HG03571 (cell line): ENCODE data around the gene TIA1.
"Not testable (repeated sequence)": the region's sequence is repeated elsewhere in the genome, so short reads cannot be mapped to it uniquely, and the experiment has no call there.

Source experiments
- ATAC-seq: cut with Tn5 transposase; IDR thresholded peaks from one replicate; pipeline ENCODE4 v1.9.1; 2021; ENCODE audit not compliant: unreplicated experiment

The TIA1 gene

GRCh38 chr2:70223305-70223704 is 25.1 kb downstream of the TIA1 start:
- ATAC-seq = not testable (repeated sequence)

DNA sequence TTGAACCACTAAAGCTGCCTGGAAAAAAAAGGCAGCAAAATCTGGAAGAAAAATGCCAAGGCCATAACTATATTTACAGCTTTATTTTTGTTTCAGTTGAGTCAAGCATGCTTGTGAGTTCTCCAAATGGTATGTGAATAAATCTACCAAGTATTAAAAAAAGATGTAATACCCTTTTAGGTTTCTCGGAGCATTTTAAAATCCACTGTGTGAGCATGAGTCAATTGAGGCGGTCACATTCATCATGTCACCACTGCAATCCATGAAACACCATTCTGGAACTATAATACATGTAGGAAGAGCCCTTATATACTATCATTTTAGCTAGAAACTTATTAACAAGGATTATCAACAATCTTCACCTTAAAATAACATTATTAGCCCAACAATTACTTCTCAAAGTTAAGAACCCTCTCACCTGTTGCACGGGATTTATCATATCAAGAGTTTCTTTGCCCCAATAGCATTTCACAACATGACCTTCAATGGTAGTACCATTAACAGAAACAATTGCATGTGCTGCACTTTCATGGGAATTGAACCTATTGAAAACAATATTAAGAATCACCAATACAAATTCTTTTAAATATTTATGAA is 33.4 kb downstream of the TIA1 start:
- ATAC-seq = no peak

DNA sequence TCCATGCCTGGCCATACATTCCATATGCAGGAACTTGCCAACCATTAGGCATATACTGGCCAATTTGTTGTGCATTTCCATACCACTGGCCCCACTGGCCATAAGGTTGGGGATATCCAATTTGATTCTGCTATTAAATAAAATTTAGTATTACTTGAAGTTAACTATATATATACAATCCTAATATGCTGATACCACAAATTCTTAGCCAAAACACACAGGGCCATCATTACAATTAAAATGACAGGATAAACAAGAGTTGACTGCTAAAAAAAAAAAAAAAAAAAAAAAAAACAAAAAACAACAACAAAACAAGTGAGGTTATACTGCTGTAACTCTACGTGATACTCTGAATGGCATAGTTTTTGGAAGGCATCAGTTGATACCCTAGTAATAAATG is 34.1 kb downstream of the TIA1 start:
- ATAC-seq = no peak

DNA sequence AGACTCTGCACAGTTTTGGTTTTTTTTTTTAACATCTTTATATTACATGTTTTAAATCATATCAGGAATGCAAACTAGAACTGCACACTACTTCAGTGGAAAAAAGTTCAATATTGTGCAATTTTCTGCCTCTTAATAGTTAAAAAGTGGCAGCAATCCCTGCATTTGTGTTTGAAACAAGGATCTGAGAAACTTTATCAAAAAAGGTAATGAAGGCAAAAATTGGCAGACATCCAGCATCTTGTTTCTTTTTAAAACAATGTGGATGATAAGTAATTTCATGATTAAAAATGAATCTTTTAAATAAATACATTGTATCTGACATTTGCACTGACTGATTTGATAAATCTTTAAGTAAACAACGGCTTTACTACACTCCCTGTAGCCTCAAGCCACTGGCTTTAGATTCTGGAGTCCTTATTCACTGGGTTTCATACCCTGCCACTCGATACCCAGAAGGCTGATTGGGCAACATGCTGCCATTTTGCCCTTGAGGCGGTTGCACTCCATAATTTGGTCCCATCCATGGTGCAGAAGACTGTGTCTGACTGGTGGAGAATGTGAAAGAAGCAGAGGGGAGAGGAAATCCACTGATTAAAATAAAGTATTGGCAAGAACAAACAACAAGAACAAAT is 36.0 kb downstream of the TIA1 start:
- no peak for ATAC-seq

GRCh38 chr2:70211595-70211994 is 36.8 kb downstream of the TIA1 start:
- no peak for ATAC-seq

GRCh38 chr2:70204452-70204851 is 44.0 kb downstream of the TIA1 start:
- ATAC-seq = no peak

- ATAC-seq = no peak
These were observed 45.3 kb downstream of the TIA1 start for GRCh38 chr2:70203086-70203485.

GRCh38 chr2:70202236-70202806 is 46.1 kb downstream of the TIA1 start:
- ATAC-seq = no peak

DNA sequence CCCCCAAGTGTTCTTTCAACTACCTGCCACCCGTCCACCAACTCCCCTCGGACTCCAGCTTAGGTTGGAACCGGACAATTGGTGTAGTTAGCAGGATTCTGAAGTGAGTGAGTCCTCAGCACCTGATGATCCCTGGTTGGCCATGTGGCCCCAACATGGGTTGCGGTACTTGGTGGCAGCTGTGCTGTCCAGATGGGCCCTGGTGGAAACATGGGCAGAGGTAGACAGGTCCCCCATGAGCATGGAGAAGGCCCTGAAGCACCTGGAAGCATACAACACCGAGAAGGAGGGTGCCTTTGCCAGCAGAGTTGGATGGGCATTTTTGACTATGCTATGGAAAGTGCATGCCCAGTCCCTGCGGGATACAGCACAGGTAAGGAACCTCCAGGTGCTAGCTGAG is 46.6 kb downstream of the TIA1 start:
- no peak for ATAC-seq

DNA sequence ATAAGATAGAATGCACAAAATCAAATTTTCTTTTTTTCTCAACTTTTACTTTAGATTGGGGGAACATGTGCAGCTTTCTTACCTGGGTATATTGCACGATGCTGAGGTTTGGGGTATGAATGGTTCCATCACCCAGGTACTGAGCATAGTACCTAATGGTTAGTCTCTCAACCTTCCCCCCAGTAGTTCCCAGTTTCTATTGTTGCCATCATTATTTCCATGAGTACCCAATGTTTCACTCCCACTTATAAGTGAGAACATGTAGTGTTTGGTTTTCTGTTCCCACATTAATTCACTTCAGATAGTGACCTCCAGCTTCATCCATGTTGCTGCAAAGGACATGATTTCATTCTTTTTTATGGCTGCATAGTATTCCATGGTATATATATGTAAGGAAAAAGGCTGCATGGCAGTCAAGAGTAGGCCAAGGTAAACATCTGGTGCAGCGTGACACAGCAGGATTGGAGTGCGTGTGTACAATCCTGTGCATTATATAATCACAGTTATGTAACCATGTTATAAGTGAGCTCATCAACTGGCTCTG is 47.1 kb downstream of the TIA1 start:
- no peak for ATAC-seq

- no peak for ATAC-seq
These were observed 49.0 kb downstream of the TIA1 start for GRCh38 chr2:70199320-70199864.

GRCh38 chr2:70192516-70192915 is 55.9 kb downstream of the TIA1 start:
- ATAC-seq = no peak

GRCh38 chr2:70191244-70191735 is 57.1 kb downstream of the TIA1 start:
- no peak for ATAC-seq

DNA sequence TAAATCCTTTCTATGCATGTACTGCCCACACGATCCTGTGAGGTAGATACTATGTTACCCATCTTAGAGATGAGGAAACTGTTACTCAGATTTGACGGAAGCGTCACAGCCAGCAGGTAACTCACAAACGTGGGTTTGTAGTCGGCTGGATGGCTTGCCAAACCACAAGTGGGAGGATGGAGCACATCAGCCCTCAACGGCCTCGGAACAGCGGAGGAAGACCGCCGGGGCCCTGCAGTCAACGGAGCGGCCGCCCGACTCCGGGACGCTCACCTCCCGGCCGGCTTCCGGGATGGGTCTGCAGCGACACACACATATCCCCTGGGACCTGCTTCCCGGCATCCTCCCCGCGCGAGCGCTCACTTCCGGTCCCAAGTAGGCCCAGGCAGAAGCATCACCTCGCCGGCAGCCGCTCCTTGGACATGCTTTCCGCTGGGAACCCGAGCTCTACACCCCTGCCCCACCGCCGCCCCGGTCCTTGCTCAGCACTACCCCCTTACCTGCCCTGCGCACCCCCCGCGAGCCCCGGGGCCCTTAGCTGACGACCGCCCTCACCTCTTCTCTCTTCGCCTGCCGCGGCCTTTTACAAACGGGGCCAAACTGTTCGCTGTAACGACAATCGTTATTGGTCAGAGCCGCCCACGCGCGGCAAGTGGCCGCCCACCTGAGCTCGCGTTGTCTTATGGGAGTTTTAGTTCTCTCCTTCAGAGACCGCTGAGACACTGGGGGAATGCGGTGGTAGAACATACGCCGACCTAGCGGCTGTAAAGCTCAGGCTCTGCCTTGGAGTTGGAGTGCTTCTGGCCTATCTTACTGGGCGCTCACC is 57.8 kb downstream of the TIA1 start, which contains the start of gene C2orf42:
Gene C2orf42, minus strand, starts transcription at position 602 of the 826 bp plus-strand sequence. CDS start 9,034 bp downstream, outside the sequence.
- peak; percentile 81 for ATAC-seq

DNA sequence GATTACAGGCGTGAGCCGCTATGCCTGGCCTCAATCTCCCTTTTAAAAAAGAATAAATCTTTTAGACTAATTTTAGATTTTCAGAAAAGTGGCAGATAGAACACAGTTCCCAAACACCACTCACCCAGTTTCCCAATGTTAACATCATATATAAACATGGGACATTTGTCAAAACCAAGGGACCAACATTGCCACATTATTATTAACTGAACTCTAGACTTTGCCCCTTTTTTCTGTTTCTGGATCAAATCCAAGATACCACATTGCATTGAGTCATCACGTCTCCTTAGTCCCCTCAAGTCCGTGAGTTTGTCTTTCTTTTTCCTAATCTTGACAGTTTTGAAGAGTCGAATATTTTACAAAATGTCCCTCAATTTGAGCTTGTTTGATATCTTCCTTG is 60.0 kb downstream of the TIA1 start:
- no peak for ATAC-seq

- not testable (repeated sequence) for ATAC-seq
These were observed 61.3 kb downstream of the TIA1 start for GRCh38 chr2:70187170-70187569.

DNA sequence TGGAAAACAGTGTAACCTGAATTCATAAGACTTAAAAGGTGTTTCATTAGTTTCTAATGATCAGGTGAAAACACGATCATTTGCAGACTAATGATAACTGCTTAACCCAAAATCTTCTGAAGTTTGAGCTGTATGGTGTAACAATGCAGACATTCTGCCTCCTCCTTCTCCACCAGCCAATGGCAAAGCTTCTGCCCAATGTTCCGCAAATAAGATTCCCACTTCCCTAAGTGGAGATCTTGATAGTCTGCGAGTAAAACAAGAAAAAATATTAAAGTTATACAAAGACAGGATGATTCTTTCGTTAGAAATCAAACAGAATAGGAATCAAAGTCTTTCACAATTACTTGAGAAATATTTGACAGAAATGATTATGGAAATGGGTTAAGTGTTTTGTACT is 65.7 kb downstream of the TIA1 start:
- ATAC-seq = no peak

DNA sequence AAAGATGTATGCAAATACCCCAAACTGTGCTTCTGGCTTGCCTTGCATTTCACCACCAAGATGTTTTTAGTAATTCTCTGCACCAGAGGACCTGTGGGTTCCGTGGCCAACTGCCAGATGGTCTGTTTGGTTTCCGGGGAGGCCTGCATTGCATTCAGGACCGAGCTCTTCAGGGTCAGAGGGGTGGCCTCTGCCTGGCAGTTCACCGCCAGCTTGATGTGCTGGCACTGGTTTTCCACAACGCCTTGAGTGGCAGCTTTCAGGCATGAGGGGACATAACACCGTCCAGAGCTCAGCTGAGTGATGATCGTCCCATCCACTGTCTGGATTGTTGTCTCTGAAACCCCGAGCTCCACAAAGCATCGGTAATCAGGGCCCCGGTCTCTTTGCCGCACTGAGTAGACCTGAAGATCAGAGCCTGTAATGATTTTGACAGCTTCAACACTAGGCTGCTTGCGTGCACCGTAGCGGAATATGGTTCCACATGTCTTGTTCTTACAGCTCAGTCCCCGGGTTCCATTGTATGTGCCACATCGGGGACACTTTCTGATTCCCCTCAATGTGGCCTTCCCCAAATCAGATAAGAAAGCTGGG is 67.0 kb downstream of the TIA1 start:
- ATAC-seq = peak; percentile 80

GRCh38 chr2:70173520-70173919 is 74.9 kb downstream of the TIA1 start:
- no peak for ATAC-seq

DNA sequence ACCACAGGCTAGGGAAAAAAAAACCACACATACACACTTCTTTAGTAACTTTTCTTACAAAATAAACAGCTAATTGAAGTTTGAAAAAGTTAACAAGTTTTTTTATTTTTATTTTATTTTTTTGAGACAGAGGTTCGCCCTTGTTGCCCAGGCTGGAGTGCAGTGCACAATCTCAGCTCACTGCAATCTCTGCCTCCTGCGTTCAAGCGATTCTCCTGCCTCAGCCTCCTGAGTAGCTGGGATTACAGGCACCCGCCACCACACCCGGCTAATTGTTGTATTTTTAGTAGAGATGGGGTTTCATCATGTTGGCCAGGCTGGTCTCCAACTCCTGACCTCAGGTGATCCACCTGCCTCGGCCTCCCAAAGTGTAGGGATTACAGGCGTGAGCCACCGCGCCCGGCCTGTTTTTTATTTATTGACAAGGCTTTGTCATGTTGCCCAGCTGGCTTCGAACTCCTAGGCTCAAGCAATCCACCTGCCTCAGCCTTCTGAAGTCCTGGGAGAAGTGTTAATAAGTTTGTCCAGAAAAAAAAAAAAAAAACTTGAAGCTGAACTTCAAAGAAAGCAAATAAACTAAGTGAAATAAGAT is 78.7 kb downstream of the TIA1 start:
- not testable (repeated sequence) for ATAC-seq
